ENCODE measurements around the gene INPP5K. TPM values are rescaled to one million over a fixed set of nuclear protein-coding genes. Genes with fewer than 3 reads are reported as not detected.
A peak's percentile ranks its signal among the peaks of the same experiment; 100 is the strongest.
"Not testable (repeated sequence)": the region's sequence is repeated elsewhere in the genome, so short reads cannot be mapped to it uniquely, and the experiment has no call there.

The INPP5K gene
- total RNA-seq, 1 experiment from 2014 or later = 36.1 TPM

- no peak for DNase-seq (ENCODE audit: low spot score)
Observed at GRCh38 chr17:1546292-1546922, 30.0 kb upstream of the INPP5K start.

GRCh38 chr17:1545618-1546017 is 29.2 kb upstream of the INPP5K start:
- no peak for DNase-seq (ENCODE audit: low spot score)

- DNase-seq (ENCODE audit: low spot score) = no peak
Observed at GRCh38 chr17:1542316-1542715, 25.9 kb upstream of the INPP5K start.

GRCh38 chr17:1541367-1541904 is 25.0 kb upstream of the INPP5K start:
- DNase-seq (ENCODE audit: low spot score) = no peak

DNA sequence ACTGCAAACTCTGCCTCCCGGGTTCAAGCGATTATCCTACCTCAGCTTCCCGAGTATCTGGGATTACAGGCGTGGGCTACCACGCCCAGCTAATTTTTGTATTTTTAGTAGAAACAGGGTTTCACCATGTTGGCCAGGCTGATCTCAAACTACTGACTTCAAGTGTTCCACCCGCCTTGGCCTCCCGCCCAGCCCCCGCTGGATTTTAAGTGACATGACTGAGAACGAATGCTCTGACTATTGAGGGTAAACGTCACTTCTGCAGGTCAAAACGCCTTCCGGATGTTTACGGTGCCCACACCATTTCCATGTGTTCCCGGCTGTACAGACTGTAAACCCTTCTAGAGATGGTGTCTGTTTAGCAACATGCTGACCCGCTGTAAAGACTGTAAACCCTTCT is 23.4 kb upstream of the INPP5K start:
- DNase-seq (ENCODE audit: low spot score) = no peak

GRCh38 chr17:1535737-1536136 is 19.3 kb upstream of the INPP5K start:
- no peak for DNase-seq (ENCODE audit: low spot score)

DNA sequence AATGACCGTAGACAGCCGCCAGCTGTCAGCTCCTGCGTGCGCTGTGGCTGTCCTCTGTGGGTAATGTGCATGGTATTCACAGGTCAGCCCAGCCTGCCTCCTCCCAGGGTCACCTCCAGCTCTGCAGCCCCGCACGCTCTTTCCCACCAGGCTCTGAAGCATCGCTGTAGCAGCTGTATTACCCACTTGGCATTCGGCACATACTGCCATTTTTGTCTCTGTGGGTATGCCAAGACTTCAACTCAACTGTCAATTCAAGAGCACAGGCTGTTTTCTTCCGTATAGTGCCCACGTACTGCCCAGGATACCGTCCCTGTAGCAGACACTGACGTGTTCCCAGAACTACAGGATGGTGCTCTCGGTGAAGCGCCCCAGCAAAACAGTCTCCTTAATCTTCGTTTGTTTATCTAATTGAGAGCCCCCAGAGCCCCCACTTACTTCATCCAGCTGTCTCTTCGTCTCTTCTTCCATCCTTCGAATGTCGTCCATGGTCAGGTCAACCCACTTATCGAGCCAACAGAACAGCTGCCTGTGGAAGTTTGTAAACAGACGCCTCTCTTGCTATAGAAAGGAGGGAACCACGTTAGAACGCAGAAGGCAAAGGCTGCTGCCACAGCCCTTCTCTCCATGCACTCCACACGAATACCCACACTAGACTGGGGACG is 17.4 kb upstream of the INPP5K start:
- DNase-seq (ENCODE audit: low spot score) = no peak

DNA sequence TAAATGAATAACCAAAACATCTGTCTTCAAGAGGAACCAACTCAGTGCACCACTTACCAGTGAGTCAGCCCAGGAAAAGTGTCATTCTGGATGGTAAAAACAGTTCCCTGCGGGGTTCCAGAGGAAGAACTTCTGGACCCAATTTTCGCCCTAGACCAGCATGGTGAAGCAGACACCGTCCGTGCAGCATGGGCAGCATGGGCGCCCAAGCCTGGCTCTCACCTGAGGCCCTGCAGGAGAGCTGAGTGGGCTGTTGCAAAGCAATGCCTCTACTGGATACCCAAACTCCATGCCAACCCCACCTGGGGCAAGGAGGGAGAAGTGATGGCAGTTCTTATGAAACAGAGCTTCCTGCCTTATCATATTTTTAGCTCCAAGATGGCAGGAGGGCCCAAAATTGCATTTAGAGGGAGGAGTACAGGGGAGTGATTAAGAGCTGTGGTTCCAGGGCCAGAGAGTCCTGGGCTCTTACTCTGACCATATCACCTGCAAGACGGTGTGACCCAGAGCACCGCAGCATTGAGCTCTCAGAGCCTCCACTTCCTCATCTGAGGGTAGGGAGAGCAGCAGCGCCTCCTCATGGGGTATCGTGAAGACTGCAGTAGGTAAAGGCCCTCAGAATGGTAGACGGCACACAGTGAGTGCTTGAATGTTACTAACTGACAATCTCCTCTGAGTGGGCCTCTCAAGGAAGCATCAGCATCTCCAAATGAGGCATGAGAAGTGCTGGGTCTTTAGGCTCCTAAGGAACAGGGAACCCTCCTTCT is 16.6 kb upstream of the INPP5K start:
- no peak for DNase-seq (ENCODE audit: low spot score)

- DNase-seq (ENCODE audit: low spot score) = no peak
Observed at GRCh38 chr17:1529863-1530262, 13.5 kb upstream of the INPP5K start.

DNA sequence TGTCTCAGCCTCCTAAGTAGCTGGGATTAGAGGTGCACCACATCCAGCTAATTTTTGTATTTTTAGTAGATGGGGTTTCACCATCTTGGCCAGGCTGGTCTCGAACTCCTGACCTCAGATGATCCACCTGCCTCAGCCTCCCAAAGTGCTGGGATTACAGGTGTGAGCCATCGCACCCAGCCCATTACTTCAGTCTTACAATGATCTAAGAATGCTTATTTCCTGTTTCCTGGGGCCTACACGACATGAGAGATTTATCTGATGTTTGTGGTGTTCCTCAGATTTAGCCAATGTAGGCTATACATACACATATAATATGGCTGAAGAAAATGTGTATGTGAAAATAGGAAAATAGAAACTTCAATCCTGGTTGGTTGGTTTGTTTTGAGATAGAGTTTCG is 10.5 kb upstream of the INPP5K start:
- DNase-seq (ENCODE audit: low spot score) = not testable (repeated sequence)

DNA sequence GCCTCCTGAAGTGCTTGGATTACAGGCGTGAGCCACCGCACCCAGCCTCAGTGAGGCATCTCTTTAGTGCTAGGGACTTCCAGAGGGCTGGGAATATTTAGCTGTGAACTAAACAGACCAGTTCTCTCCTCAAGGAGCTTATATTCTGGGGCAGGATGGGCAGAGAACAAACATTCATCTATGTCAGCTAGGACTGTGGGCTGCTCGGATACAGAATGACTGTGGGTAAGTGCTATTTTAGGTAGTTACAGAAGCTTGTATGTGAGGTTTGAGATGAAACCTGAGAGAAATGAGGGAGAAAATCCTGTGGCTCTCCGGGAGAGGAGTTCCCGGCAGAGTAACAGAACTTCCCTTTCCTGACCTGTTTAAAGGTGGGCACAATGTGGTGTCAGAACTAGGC is 6.2 kb upstream of the INPP5K start:
- no peak for DNase-seq (ENCODE audit: low spot score)

GRCh38 chr17:1521086-1521640 is 4.8 kb upstream of the INPP5K start:
- DNase-seq (ENCODE audit: low spot score) = no peak

DNA sequence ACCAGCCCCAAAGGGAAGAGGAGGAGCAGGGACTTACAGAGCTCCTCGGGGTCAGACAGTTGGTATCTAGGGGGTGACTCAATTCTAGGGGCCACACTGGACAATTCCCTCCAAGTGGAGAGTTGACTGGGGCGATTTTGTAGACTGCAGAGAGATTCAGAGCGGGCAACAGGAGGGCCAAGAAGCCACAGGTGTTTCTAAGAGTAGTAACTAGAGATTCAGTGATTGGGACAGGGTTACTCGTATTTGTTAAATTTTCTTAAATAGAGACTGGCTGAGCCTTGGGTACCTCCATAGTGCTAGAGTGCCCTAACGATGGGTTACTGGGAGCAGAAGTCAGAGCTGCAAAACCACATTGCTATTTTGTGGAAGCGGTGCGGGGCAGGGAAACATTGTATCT is 3.3 kb upstream of the INPP5K start:
- no peak for DNase-seq (ENCODE audit: low spot score)

- DNase-seq (ENCODE audit: low spot score) = no peak
Observed at GRCh38 chr17:1518410-1518809, 2.0 kb upstream of the INPP5K start.

- DNase-seq (ENCODE audit: low spot score) = peak; percentile 83
Observed at GRCh38 chr17:1515640-1516387, 598 bp downstream of the INPP5K start.

GRCh38 chr17:1512351-1512750 is 4.1 kb downstream of the INPP5K start:
- no peak for DNase-seq (ENCODE audit: low spot score)

DNA sequence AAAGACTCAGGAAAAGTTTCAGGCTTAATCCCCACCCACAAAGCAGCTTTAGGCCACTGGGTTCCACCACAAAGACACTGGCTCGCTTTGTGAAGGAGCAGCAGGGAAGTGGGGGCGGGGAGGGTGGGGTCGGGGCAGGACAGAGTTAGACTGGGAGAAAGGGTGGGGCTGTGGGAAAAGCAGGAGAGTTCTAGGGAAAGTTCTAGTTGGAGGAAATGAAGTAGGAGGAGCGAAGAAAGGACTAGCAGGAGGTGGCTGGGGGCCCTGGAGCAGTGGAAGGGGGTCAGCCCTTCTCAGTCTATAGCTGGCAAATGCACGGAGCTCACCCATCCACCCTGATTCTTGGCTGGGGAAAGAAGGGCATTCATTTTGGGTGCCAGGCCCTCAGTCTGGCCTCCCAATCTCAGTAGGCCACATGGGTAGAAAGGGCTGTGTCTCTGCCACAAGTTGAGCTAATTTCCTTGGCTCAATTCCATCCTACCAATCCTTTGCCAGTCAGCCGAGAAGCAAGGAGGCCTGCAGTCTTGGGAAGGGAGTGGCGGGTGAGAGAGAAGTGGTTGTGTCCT is 4.6 kb downstream of the INPP5K start:
- no peak for DNase-seq (ENCODE audit: low spot score)

GRCh38 chr17:1511290-1511689 is 5.1 kb downstream of the INPP5K start:
- no peak for DNase-seq (ENCODE audit: low spot score)

- no peak for DNase-seq (ENCODE audit: low spot score)
Observed at GRCh38 chr17:1509290-1509881, 7.0 kb downstream of the INPP5K start.

DNA sequence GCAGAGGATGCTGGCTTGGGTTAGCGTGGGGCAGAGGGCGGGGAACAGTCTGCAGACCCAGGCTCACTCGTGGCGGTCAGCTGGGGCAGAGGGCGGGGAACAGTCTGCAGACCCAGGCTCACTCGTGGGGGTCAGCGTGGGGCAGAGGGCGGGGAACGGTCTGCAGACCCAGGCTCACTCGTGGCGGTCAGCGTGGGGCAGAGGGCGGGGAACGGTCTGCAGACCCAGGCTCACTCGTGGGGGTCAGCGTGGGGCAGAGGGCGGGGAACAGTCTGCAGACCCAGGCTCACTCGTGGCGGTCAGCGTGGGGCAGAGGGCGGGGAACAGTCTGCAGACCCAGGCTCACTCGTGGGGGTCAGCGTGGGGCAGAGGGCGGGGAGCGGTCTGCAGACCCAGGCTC is 7.7 kb downstream of the INPP5K start:
- DNase-seq (ENCODE audit: low spot score) = not testable (repeated sequence)
